Measurements from ENCODE around the gene XIAP.

- TF ChIP-seq, protein P1, sequence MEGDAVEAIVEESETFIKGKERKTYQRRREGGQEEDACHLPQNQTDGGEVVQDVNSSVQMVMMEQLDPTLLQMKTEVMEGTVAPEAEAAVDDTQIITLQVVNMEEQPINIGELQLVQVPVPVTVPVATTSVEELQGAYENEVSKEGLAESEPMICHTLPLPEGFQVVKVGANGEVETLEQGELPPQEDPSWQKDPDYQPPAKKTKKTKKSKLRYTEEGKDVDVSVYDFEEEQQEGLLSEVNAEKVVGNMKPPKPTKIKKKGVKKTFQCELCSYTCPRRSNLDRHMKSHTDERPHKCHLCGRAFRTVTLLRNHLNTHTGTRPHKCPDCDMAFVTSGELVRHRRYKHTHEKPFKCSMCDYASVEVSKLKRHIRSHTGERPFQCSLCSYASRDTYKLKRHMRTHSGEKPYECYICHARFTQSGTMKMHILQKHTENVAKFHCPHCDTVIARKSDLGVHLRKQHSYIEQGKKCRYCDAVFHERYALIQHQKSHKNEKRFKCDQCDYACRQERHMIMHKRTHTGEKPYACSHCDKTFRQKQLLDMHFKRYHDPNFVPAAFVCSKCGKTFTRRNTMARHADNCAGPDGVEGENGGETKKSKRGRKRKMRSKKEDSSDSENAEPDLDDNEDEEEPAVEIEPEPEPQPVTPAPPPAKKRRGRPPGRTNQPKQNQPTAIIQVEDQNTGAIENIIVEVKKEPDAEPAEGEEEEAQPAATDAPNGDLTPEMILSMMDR (IDR thresholded peaks at IDR 0.05 in 4 of 5, conservative IDR thresholded peaks at IDR 0.05 in 1 of 5): no peak
- TF ChIP-seq POLR2A (IDR thresholded peaks at IDR 0.05): no peak
Observed at GRCh38 chrX:123822965-123823364, 36.9 kb upstream of the XIAP start.
